Measurements from ENCODE around the gene TTC8. TPM values are rescaled to one million over a fixed set of nuclear protein-coding genes. Genes with fewer than 3 reads are reported as not detected.

TTC8 gene
- total RNA-seq, 4 donors from 2014 or later: 14.7 to 60.2 (median 17.0) TPM

DNA sequence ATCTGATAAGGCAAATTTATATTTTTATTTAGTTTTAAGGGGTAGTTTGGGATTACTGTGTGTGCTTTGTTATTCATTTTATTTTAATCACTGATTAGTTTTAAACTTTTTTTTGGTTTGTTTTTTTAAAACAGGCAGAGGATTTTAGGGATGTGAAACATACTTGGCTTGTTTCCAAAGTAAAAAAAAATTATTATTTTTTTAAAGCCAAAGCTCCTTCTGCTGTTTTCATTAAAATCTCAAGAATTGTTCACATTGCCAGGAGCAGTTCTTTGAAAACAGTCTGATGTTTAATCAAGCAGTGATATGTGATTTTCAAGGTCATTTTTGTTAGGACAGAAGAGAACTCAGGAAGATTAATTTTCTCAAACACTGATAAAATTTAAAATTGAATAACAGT, 11.2 kb downstream of the TTC8 start:
- TF ChIP-seq POLR2AphosphoS5 (IDR thresholded peaks at IDR 0.05) (no peak), EP300 (IDR thresholded peaks at IDR 0.05; ENCODE audit: low read depth) (no peak), POLR2A (IDR thresholded peaks at IDR 0.05) (no peak)
- TF ChIP-seq, protein P1, sequence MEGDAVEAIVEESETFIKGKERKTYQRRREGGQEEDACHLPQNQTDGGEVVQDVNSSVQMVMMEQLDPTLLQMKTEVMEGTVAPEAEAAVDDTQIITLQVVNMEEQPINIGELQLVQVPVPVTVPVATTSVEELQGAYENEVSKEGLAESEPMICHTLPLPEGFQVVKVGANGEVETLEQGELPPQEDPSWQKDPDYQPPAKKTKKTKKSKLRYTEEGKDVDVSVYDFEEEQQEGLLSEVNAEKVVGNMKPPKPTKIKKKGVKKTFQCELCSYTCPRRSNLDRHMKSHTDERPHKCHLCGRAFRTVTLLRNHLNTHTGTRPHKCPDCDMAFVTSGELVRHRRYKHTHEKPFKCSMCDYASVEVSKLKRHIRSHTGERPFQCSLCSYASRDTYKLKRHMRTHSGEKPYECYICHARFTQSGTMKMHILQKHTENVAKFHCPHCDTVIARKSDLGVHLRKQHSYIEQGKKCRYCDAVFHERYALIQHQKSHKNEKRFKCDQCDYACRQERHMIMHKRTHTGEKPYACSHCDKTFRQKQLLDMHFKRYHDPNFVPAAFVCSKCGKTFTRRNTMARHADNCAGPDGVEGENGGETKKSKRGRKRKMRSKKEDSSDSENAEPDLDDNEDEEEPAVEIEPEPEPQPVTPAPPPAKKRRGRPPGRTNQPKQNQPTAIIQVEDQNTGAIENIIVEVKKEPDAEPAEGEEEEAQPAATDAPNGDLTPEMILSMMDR (IDR thresholded peaks at IDR 0.05): no peak
- H3K4me3 ChIP-seq: no peak overlapping the region
- no peak for DNase-seq
- H3K27me3 ChIP-seq: no peaks in the 10 kb centered on the region
- peak overlapping the region in 1 of 4 donors; percentile 4 for H3K27ac ChIP-seq
- in situ Hi-C loops (cut with MboI; ENCODE audit: low pct_ligation_motif_present in 1 of 4, low pct_unique_long_range_greater_than_20kb in 1 of 4, low sequenced_read_pairs in 3 of 4) (no loop called here), intact Hi-C loops (cut with DNase I; ENCODE audit: low total_unique reads) (no loop called here)
- no peaks in the 10 kb centered on the region for H3K9me3 ChIP-seq
- H3K36me3 ChIP-seq: no peaks in the 10 kb centered on the region
- H3K4me1 ChIP-seq: peaks cover 0 to 16% (median 7%) of the 10 kb centered on the region in 4 donors

- Histone ChIP-seq H3K9me3 (no peaks in the 10 kb centered on the region), H3K36me3 (no peaks in the 10 kb centered on the region), H3K4me1 (peaks cover 0 to 16% (median 7%) of the 10 kb centered on the region in 4 donors), H3K27ac (no peak overlapping the region), H3K4me3 (no peak overlapping the region), H3K27me3 (no peaks in the 10 kb centered on the region)
- 93 to 100% methylated on average over 1 of the region's 1 CpG for WGBS, 2 donors (ENCODE audit: low coverage in 1 of 2)
- intact Hi-C loops (cut with DNase I; ENCODE audit: low total_unique reads) (no loop called here), in situ Hi-C loops (cut with MboI; ENCODE audit: low pct_ligation_motif_present in 1 of 4, low pct_unique_long_range_greater_than_20kb in 1 of 4, low sequenced_read_pairs in 3 of 4) (no loop called here)
- TF ChIP-seq POLR2A (IDR thresholded peaks at IDR 0.05) (no peak), EP300 (IDR thresholded peaks at IDR 0.05; ENCODE audit: low read depth) (no peak), POLR2AphosphoS5 (IDR thresholded peaks at IDR 0.05) (no peak)
- TF ChIP-seq, protein P1 (IDR thresholded peaks at IDR 0.05): no peak
- no peak for DNase-seq
These were observed 13.0 kb downstream of the TTC8 start for GRCh38 chr14:88837495-88837894.

GRCh38 chr14:88838015-88838414, 13.6 kb downstream of the TTC8 start:
- intact Hi-C loops (cut with DNase I; ENCODE audit: low total_unique reads): no loop called here

DNA sequence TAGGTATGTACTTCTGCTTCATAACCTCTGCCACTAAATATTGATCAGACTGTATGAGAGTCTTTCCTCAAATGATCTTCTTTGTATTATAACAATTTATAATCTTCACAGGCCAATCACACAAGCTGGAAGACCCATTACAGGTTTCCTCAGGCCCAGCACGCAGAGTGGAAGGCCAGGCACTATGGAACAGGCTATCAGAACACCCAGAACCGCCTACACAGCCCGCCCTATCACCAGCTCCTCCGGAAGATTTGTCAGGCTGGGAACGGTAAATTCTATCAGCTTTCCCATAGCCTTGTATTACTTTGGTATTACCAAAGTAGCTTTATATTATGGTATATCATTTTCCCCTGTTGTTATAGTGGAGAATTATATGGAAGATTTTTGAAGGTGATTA, 16.5 kb downstream of the TTC8 start:
- Histone ChIP-seq H3K27me3 (no peaks in the 10 kb centered on the region), H3K36me3 (no peaks in the 10 kb centered on the region), H3K9me3 (no peaks in the 10 kb centered on the region), H3K27ac (no peak overlapping the region), H3K4me1 (no peaks in the 10 kb centered on the region), H3K4me3 (no peak overlapping the region)
- intact Hi-C loops (cut with DNase I; ENCODE audit: low total_unique reads) (no loop called here), in situ Hi-C loops (cut with MboI; ENCODE audit: low pct_ligation_motif_present in 1 of 4, low pct_unique_long_range_greater_than_20kb in 1 of 4, low sequenced_read_pairs in 3 of 4) (no loop called here)
- no peak for TF ChIP-seq POLR2AphosphoS5 (IDR thresholded peaks at IDR 0.05)
- TF ChIP-seq, protein P1 (IDR thresholded peaks at IDR 0.05): no peak
- TF ChIP-seq POLR2A (IDR thresholded peaks at IDR 0.05): no peak
- TF ChIP-seq EP300 (IDR thresholded peaks at IDR 0.05; ENCODE audit: low read depth): no peak
- DNase-seq: no peak
- 97 to 100% methylated on average over 1 to 5 of the region's 5 CpGs for WGBS, 2 donors (ENCODE audit: low coverage in 1 of 2)

More at GRCh38 chr14:88838015-88838414, 13.6 kb downstream of the TTC8 start:
- TF ChIP-seq POLR2A (IDR thresholded peaks at IDR 0.05) (no peak), POLR2AphosphoS5 (IDR thresholded peaks at IDR 0.05) (no peak), EP300 (IDR thresholded peaks at IDR 0.05; ENCODE audit: low read depth) (no peak)
- TF ChIP-seq, protein P1 (IDR thresholded peaks at IDR 0.05): no peak
- in situ Hi-C loops (cut with MboI; ENCODE audit: low pct_ligation_motif_present in 1 of 4, low pct_unique_long_range_greater_than_20kb in 1 of 4, low sequenced_read_pairs in 3 of 4): no loop called here
- no peak for DNase-seq
- WGBS, 2 donors (ENCODE audit: low coverage in 1 of 2): 90 to 100% methylated on average over 2 to 3 of the region's 3 CpGs
- no peak overlapping the region for H3K27ac ChIP-seq
- H3K36me3 ChIP-seq: no peaks in the 10 kb centered on the region
- no peaks in the 10 kb centered on the region for H3K27me3 ChIP-seq
- H3K9me3 ChIP-seq: no peaks in the 10 kb centered on the region
- H3K4me3 ChIP-seq: no peak overlapping the region
- H3K4me1 ChIP-seq: peaks cover 0 to 16% (median 7%) of the 10 kb centered on the region in 4 donors

All from transverse colon (tissue), 4 donors.